ENCODE results near the gene REXO1. TPM values are rescaled to one million over a fixed set of nuclear protein-coding genes. Genes with fewer than 3 reads are reported as not detected.

Gene REXO1
- total and polyA plus RNA-seq, 9 of the 15 experiments (the other 6 are each of a cell fraction or from before 2014, with no cell fraction given), result 0.04 to 63.3 (median 15.8) TPM

DNA sequence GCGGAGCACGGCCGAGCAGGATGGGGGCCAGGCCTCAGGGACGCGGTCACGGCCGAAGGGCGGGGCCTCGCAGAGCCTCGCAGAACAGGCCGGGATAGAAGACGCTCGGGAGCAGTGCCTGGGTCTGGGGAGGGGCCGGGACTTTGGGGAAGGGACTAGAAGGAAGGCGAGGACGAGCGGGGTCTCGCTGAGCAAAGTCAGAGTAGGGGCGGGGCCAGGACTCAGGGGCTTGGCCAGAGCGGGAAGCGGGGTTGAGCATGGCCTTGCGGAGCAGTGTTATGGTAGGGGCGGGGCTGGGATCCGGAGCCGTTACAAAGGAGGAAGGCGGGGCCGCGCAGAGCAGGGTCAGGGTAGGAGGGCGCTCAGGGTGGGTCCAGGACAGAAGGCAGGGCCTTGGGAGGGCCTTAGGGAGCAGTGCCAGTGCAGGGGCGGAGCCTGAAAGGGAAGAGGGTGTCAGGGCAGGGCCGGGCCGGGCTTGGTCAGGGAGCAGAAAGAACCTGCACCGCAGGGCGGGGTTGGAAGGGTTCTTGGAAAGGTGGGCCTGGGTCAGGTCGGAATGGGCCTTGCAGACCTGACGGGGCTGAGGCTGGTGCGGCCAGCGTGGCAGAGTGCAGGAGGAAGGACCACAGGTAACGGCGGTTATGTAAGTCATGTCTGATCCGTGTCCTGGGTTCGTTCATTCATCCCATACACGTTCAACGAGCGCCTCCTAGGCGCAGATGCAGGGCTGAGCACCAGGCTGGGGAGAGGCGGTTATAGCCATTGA lies 35.7 kb downstream of the REXO1 start (continued):
- TF ChIP-seq, protein P1, sequence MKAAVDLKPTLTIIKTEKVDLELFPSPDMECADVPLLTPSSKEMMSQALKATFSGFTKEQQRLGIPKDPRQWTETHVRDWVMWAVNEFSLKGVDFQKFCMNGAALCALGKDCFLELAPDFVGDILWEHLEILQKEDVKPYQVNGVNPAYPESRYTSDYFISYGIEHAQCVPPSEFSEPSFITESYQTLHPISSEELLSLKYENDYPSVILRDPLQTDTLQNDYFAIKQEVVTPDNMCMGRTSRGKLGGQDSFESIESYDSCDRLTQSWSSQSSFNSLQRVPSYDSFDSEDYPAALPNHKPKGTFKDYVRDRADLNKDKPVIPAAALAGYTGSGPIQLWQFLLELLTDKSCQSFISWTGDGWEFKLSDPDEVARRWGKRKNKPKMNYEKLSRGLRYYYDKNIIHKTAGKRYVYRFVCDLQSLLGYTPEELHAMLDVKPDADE (conservative IDR thresholded peaks at IDR 0.05; ENCODE audit: control insufficient read depth, low read depth, low read length), result no peak
- TF ChIP-seq POLR2H (tag; IDR thresholded peaks at IDR 0.05; ENCODE audit: low read depth) (no peak), PTTG1 (tag; IDR thresholded peaks at IDR 0.05; ENCODE audit: low read depth) (no peak), MXI1 (IDR thresholded peaks at IDR 0.05; ENCODE audit: low read depth, low read length) (no peak), ZNF134 (CRISPR knock-in tag; conservative IDR thresholded peaks at IDR 0.05) (no peak), ZNF311 (CRISPR knock-in tag; IDR thresholded peaks at IDR 0.05) (no peak), ETS2 (tag; IDR thresholded peaks at IDR 0.05; ENCODE audit: borderline replicate concordance, poor library complexity, severe bottlenecking) (no peak), HNRNPL (IDR thresholded peaks at IDR 0.05; ENCODE audit: low read depth, low read length) (no peak), BRCA1 (IDR thresholded peaks at IDR 0.05) (no peak), BRCA1 (CRISPR knock-in tag; IDR thresholded peaks at IDR 0.05) (no peak), MED1 (CRISPR knock-in tag; IDR thresholded peaks at IDR 0.05; ENCODE audit: borderline replicate concordance) (no peak), JUN (IDR thresholded peaks at IDR 0.05; ENCODE audit: borderline replicate concordance, low read depth, low read length) (peak; percentile 13; the same call in 1 of the 2 replicates), JUN (CRISPR knock-in tag; IDR thresholded peaks at IDR 0.05; ENCODE audit: borderline replicate concordance) (peak; percentile 80; the same call in 1 of the 2 replicates), ZNF717 (CRISPR knock-in tag; IDR thresholded peaks at IDR 0.05) (no peak), THRAP3 (IDR thresholded peaks at IDR 0.05; ENCODE audit: borderline replicate concordance) (no peak), SMARCA5 (IDR thresholded peaks at IDR 0.05) (no peak), C11orf30 (IDR thresholded peaks at IDR 0.05; ENCODE audit: low read depth) (no peak), SNIP1 (IDR thresholded peaks at IDR 0.05; ENCODE audit: low read depth) (no peak)
- TF ChIP-seq, protein P2, sequence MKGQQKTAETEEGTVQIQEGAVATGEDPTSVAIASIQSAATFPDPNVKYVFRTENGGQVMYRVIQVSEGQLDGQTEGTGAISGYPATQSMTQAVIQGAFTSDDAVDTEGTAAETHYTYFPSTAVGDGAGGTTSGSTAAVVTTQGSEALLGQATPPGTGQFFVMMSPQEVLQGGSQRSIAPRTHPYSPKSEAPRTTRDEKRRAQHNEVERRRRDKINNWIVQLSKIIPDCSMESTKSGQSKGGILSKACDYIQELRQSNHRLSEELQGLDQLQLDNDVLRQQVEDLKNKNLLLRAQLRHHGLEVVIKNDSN (CRISPR knock-in tag; IDR thresholded peaks at IDR 0.05), result peak; percentile 44; the same call in 1 of the 2 replicates
- TF ChIP-seq, protein P3, sequence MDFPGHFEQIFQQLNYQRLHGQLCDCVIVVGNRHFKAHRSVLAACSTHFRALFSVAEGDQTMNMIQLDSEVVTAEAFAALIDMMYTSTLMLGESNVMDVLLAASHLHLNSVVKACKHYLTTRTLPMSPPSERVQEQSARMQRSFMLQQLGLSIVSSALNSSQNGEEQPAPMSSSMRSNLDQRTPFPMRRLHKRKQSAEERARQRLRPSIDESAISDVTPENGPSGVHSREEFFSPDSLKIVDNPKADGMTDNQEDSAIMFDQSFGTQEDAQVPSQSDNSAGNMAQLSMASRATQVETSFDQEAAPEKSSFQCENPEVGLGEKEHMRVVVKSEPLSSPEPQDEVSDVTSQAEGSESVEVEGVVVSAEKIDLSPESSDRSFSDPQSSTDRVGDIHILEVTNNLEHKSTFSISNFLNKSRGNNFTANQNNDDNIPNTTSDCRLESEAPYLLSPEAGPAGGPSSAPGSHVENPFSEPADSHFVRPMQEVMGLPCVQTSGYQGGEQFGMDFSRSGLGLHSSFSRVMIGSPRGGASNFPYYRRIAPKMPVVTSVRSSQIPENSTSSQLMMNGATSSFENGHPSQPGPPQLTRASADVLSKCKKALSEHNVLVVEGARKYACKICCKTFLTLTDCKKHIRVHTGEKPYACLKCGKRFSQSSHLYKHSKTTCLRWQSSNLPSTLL (IDR thresholded peaks at IDR 0.05), result no peak
- TF ChIP-seq, protein P4, sequence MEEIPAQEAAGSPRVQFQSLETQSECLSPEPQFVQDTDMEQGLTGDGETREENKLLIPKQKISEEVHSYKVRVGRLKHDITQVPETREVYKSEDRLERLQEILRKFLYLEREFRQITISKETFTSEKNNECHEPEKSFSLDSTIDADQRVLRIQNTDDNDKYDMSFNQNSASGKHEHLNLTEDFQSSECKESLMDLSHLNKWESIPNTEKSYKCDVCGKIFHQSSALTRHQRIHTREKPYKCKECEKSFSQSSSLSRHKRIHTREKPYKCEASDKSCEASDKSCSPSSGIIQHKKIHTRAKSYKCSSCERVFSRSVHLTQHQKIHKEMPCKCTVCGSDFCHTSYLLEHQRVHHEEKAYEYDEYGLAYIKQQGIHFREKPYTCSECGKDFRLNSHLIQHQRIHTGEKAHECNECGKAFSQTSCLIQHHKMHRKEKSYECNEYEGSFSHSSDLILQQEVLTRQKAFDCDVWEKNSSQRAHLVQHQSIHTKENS (CRISPR knock-in tag; IDR thresholded peaks at IDR 0.05), result no peak
- TF ChIP-seq, protein P5, sequence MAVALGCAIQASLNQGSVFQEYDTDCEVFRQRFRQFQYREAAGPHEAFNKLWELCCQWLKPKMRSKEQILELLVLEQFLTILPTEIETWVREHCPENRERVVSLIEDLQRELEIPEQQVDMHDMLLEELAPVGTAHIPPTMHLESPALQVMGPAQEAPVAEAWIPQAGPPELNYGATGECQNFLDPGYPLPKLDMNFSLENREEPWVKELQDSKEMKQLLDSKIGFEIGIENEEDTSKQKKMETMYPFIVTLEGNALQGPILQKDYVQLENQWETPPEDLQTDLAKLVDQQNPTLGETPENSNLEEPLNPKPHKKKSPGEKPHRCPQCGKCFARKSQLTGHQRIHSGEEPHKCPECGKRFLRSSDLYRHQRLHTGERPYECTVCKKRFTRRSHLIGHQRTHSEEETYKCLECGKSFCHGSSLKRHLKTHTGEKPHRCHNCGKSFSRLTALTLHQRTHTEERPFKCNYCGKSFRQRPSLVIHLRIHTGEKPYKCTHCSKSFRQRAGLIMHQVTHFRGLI (CRISPR knock-in tag; IDR thresholded peaks at IDR 0.05), result no peak

Data from K562 (cell line).